ENCODE data around the gene TBL1Y. TPM values are rescaled to one million over a fixed set of nuclear protein-coding genes. Genes with fewer than 3 reads are reported as not detected.

Gene TBL1Y
- total and polyA plus RNA-seq, 8 donors, result 0.08 to 1.3 (median 0.35) TPM; not detected in 4

DNA sequence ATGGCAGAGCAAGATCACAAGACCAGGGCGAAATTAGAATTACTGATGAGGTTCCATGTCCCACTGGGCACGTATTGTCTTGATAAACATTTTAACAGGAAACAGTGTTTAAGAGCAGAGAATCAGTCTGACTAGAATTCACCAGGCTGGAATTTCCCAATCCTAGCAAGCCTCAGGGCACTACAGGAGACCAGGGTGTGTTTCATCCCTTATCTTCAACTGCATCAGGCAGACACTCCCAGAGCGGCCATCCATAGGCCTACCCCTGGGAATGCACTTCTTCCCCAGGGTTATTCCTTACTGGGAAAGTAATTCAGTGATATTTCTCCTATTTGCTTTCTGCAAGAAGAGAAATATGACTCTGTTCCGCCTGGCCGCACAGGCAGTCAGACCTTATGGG, 205.4 kb downstream of the TBL1Y start:
- intact Hi-C loops (cut with DNase I; ENCODE audit: low total_unique reads), result no loop called here
- TF ChIP-seq POLR2A (IDR thresholded peaks at IDR 0.05) (no peak), POLR2AphosphoS5 (IDR thresholded peaks at IDR 0.05) (no peak), EP300 (IDR thresholded peaks at IDR 0.05) (no peak)
- TF ChIP-seq, protein P1, sequence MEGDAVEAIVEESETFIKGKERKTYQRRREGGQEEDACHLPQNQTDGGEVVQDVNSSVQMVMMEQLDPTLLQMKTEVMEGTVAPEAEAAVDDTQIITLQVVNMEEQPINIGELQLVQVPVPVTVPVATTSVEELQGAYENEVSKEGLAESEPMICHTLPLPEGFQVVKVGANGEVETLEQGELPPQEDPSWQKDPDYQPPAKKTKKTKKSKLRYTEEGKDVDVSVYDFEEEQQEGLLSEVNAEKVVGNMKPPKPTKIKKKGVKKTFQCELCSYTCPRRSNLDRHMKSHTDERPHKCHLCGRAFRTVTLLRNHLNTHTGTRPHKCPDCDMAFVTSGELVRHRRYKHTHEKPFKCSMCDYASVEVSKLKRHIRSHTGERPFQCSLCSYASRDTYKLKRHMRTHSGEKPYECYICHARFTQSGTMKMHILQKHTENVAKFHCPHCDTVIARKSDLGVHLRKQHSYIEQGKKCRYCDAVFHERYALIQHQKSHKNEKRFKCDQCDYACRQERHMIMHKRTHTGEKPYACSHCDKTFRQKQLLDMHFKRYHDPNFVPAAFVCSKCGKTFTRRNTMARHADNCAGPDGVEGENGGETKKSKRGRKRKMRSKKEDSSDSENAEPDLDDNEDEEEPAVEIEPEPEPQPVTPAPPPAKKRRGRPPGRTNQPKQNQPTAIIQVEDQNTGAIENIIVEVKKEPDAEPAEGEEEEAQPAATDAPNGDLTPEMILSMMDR (IDR thresholded peaks at IDR 0.05), result no peak
- H3K9me3 ChIP-seq, result no peaks in the 10 kb centered on the region
- no peak overlapping the region for H3K4me3 ChIP-seq
- no peaks in the 10 kb centered on the region for H3K4me1 ChIP-seq
- 89 to 96% (median 92%) methylated on average over 4 to 5 of the region's 5 CpGs; no CpG with 5 or more reads in 2 of the 5 donors for WGBS, 5 donors
- DNase-seq, result no peak
- H3K27me3 ChIP-seq, result no peaks in the 10 kb centered on the region
- no peaks in the 10 kb centered on the region for H3K36me3 ChIP-seq
- no peak overlapping the region for H3K27ac ChIP-seq

DNA sequence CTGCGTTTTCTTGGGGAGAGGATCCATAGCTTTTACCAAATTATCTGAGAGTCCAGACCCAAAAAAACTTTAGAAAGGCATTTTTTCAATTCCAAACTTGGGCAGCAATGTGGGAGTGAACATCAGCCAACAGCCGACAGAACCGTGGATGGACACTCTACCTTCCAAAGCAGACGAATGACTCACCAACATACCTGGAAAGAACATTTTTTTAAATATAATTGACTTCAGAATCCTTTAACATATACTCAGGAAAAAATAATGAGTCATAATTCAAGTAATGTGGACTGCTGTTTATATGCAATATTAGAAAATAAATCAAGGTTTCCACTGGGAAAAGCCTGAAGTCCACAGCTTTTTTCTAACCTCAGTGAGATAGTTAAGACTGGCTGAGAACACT, 211.7 kb downstream of the TBL1Y start:
- 63 to 81% (median 74%) methylated on average over 4 of the region's 4 CpGs; no CpG with 5 or more reads in 2 of the 5 donors for WGBS, 5 donors
- no peaks in the 10 kb centered on the region for H3K36me3 ChIP-seq
- H3K4me3 ChIP-seq, result no peak overlapping the region
- no peak for TF ChIP-seq EP300 (IDR thresholded peaks at IDR 0.05)
- intact Hi-C loops (cut with DNase I; ENCODE audit: low total_unique reads), result no loop called here
- no peaks in the 10 kb centered on the region for H3K4me1 ChIP-seq
- no peak for DNase-seq
- no peak overlapping the region for H3K27ac ChIP-seq
- no peaks in the 10 kb centered on the region for H3K9me3 ChIP-seq
- H3K27me3 ChIP-seq, result no peaks in the 10 kb centered on the region

DNA sequence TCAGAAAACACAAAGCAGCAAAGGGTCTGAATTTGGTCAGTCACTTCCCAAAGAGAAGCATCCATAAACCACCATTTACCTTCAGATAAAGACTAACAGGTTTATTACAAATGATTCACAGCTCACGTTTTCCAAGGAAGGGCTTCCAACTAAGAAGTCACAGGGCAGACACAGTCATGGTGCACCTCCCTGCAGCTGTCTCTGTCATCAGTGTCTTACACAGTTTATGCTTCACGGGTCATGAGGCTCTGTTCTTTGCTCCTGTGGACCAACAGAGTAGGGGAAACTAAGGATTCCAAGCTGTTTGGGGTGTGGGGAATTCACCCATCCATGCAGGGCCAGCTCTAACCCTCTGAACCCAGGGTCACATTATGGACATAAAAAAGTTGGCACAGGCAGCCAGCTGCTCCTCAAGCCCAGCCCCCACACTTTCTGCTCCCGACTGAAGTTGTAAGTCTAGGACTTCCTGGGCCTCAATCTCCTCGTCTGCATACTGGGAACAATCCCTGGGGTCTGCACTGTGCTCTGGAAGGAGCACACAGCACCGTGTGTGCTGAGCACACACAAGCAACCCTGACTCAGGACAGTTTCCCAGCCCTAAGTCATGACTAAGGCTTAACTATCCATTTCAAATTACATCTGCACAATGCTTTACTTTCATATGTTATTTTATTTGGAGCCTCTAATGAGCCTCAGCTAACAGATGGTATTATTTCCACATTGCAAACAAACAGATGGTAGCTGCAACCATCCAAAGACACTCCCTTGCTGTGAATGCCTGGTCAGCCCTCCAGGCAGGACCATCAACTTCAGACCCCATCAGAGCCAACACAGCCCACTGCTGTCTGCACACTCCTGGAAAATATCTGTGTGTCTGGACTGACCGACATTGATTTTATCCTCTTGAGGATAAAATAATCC, 214.9 kb downstream of the TBL1Y start:
- intact Hi-C loops (cut with DNase I; ENCODE audit: low total_unique reads), result no loop called here
- H3K9me3 ChIP-seq, result no peaks in the 10 kb centered on the region
- WGBS, 5 donors, result 42 to 60% (median 51%) methylated on average over 3 to 6 of the region's 6 CpGs; no CpG with 5 or more reads in 2 of the 5 donors
- H3K27ac ChIP-seq, result no peak overlapping the region
- H3K4me1 ChIP-seq, result no peaks in the 10 kb centered on the region
- no peak overlapping the region for H3K4me3 ChIP-seq
- DNase-seq, result no peak
- no peaks in the 10 kb centered on the region for H3K36me3 ChIP-seq
- H3K27me3 ChIP-seq, result no peaks in the 10 kb centered on the region
- TF ChIP-seq POLR2AphosphoS5 (IDR thresholded peaks at IDR 0.05) (no peak), POLR2A (IDR thresholded peaks at IDR 0.05) (no peak), EP300 (IDR thresholded peaks at IDR 0.05) (no peak)
- TF ChIP-seq, protein P1 (IDR thresholded peaks at IDR 0.05), result no peak

DNA sequence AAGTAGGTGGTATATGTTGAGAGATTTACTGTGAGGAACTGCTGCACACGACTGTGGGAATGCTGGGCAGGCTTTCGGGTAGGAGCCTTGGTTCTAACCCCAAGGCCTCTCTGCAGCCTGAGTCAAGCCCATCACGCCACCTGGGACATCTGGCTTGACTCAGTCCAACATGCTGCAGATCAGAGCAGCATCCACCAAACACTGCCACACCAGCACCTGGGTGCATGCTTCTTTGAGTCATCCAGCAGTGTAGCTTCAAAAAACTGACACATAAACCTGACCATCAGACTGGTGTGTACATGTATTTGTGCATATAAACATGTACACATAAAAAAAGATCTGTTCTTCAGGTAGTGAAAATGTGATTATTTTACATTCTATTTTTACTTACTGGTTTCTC, 217.7 kb downstream of the TBL1Y start:
- WGBS, 5 donors, result 92 to 95% (median 93%) methylated on average over 3 of the region's 3 CpGs; no CpG with 5 or more reads in 2 of the 5 donors
- TF ChIP-seq POLR2AphosphoS5 (IDR thresholded peaks at IDR 0.05), result no peak
- no peak for TF ChIP-seq EP300 (IDR thresholded peaks at IDR 0.05)
- TF ChIP-seq, protein P1 (IDR thresholded peaks at IDR 0.05), result no peak
- TF ChIP-seq POLR2A (IDR thresholded peaks at IDR 0.05), result no peak
- no peak overlapping the region for H3K27ac ChIP-seq
- intact Hi-C loops (cut with DNase I; ENCODE audit: low total_unique reads), result no loop called here
- H3K4me3 ChIP-seq, result no peak overlapping the region
- H3K36me3 ChIP-seq, result no peaks in the 10 kb centered on the region
- no peaks in the 10 kb centered on the region for H3K9me3 ChIP-seq
- no peaks in the 10 kb centered on the region for H3K27me3 ChIP-seq
- H3K4me1 ChIP-seq, result no peaks in the 10 kb centered on the region
- no peak for DNase-seq

Other genes with a start within 250 kb of the TBL1Y start
- not detected for gene AMELY, start 1.1 kb downstream of the TBL1Y start, total RNA-seq
- not detected for gene AMELY, start 1.1 kb downstream of the TBL1Y start, polyA plus RNA-seq

Data from stomach (tissue), 9 donors.